ENCODE data around the gene CRMP1.

The CRMP1 gene

DNA sequence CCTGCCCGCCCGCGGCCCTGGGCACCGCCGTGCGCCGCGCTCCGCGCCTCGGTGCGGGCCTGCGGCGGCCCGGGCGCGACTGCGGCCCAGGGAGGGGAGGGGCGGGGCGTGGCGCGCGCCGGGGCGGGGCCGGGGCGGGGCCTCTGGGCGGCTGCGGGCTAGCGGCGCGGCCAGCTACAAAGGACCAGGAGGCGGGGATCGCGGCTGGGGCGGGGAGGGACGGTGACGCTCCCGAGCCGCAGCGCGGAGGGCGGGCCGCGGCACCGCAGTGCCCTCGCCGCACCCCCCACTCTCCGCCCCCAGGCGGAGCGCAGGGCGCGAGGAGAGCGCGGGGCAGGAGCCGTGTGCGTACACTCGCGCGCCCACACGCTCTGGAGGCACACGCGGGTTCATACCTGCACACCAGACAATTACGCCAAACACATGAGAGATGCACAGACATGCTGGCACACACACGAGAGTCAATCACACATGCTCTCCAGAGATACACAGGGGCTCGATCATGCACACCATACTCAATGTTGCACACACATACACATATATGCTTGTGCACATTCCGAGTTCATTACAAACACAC, at the start of gene CRMP1:
Gene CRMP1 (minus strand): TSS at position 83 of the 577 bp plus-strand sequence. CDS start 117 bp downstream, outside the sequence.
- DNase-seq, result no peak

DNA sequence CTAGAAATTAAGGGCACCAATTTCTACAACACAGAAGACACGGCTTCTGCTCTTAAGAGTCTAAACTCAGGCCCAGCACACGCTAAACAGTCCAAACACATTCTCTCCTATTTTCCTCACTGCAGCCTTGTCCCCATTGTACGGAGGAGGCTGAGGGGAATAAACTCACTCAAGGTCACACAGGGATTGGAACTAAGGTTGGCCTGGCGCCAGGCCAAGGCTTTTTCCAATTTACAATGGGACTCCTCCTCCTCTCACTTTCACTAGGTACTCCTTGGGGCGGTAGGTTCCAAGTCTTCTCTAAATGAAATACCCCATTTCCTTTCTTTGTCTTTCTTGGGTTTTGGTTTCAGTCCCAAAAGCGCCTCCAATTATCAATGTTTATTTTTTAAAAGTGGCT, 48.7 kb upstream of the CRMP1 start:
- DNase-seq, result no peak

DNA sequence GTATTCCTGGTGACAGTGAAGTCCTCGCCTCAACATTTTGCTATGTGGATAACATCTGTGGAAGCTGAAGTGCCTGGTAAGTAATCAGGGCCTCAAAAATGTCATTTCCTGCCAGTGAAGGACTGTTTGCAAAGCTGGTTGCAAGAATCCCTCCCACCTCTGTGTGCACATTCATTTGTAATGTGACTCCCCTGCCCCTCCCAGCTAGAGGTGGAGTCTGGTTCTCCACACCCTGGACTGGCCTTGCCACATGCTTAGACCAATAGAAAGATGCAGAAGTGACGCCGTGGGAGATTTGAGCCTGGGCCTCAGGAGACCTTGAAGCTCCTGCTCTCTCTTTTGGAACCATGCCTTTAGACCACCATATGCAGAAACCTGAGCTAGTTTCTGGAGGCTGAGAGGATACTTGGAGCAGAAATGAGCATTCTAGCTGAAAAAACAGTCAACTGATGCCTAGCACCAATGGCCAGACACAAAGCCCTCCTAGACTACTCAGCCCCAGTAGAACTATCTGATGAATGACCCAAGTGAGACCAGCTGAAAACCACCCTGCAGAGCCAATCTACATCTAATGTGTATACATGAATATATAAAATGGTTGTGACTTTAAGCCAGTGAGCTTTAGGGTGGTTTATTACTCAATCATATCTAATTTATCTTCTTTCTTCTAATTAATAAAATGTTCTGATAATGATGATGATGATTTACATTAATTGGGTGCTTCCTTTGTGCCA, 47.8 kb upstream of the CRMP1 start:
- no peak for DNase-seq

DNA sequence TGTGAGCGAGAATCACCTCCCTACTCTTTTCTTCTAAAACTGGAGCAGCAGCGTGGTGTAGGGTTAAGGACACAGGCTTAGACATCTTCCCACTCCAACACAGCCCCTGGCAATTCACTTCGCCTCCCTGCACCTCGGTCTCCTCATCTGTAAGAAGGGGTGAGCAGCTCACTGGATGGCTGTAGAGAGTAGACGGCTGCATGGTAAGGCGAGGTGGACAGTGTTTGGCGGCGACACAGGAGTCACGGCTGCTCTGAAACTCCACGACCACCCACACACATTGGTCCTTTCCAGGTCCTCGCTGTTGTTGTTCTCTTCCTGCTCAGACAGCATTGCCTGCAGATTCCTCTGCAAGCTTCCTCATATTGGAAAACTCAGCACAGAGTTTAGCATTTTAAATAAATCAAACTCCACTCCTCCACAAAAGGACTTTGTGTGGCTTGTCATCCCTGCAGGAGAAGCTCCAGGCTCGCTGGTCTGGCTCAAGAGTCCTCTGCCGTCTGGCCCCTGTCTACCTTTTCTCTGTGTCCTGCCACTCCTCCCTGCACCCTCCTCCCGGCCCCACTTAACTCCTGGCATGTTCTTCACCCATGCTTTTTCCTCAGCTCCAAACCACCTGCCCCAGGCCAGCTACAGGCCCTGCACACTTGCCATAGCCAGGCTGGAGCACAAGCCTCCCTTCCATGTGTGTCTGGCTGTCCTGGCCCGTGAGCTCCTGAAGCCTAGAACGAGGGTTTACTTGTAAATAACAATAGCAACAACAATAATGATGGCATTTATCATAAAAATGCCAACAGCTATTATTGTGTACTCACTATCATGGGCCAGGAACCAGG, 41.3 kb upstream of the CRMP1 start:
- DNase-seq, result no peak

DNA sequence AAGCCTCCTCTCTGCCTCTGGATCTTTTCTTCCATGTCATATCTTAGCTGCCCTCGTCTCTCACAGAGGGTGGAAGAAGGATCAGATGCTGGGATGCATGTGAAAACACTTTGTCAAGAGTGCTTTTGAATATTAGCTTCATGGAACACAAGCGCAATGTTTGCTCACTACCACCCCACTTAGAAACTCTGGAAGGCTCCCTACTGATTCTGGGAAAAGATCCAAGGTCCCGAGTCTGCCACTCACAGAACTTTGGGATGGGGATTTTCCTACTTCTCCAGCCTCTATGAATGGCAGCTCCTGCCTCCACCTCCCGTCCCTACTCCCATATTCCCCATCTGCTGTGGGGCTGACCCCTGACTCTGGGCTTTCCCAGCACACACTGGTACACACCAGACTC, 40.2 kb upstream of the CRMP1 start:
- DNase-seq, result no peak

DNA sequence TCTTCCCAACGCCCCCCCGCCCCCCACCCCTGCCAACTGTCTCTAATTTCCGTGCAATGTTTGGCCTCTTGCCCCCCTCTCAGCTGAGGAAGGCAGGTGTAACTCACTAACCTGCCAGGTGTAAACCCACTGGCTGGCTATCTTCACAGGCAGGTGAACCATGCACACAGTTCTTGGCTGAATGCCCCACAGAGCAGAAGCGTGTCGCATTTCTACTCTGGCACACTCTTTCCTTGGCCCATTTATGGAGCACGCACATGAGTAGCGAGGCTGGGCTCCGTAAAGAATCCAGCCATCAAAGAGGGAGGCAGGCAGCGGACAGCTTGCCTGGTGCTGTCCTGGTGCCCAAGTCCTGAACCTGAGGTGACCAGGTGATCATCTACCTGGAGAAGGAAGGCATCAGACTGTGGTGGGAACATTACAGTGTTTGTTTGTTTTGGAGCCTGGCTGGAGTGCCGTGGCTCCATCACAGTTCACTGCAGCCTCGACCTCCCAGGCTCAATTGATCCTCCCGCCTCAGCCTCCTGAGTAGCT, 39.2 kb upstream of the CRMP1 start:
- no peak for DNase-seq

DNA sequence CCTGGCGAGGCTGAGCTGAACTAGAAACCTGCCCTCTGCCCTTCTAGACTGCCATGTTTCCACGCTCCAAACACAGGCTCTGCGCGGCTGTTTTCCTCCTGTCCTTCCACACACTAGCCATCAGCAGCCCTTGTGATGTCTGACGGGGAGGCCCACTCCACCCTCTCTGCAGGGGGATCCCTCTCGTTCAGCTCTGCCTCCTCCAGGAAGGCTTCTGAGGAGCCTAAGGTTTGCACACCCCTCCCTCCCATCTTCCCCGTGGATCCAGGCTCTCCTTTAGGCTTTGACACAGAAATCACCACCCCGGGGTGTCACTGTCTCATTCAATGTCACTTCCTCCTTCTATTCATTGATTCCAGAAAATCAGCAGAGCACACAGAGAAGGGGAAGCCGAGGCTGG, 38.6 kb upstream of the CRMP1 start:
- DNase-seq, result no peak

DNA sequence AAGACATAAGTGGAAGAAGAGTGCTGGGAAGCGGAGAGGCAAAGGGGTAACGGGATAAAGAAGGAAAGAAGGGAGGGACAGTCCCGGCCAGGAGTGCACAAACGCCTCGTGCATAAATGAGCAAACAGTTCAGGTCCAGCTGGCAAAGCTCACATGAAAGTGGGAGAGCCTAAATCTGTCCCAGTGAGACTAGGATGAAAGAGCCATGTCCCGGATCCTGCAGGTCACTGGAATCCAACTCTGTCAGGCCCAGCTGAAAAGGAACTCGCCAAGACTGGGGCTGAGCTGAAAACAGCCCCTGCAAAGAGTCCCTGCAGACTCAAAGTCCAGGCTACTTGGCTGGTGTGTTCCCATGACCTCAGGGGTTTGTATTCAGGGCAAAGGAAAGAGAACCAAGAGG, 38.0 kb upstream of the CRMP1 start:
- no peak for DNase-seq

DNA sequence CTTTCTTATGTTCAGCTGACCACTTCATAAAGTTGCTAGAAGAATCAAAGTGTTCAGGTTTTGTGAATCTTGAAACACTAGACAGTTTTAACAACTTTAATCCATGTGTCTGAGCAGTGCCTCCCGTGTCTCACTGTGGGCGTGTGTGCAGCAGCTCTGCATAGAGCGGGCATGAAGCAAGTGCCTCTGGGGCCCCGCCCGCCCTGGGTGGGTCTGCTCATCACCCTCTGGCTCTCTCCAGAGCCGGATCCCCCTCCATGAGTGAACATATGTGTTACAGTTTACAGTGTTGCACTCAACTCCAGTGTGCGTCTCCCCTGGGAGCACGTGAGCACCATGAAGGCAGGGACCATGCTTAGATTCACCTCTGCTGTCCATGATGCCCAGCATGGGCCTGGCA, 37.6 kb upstream of the CRMP1 start:
- no peak for DNase-seq

DNA sequence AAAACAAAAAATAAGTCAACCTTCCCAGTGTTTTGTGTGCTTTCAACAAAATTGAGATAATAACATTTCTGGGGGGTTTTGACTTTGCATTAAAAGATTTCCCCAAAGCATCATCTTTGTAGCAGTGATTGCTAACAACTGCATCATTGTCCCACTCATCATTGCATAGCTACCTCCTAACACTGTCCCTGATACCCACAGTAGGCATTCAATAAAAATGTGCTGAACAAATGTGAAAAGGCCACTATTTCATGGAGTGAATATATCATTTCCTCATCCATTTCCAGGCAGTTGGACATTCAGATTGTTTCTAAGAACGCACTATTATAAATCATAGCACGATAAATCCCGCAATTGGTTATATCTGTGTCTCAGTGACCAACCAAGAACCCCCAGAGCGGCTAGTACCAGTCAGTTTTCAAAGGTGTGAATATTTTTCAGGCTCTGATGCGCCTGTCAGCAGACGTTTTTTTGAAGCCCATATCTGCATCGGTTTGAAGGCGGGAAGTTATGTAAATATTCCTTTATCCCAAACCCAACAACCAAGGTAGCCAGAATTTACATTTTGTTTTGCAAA, 36.0 kb upstream of the CRMP1 start:
- DNase-seq, result no peak

DNA sequence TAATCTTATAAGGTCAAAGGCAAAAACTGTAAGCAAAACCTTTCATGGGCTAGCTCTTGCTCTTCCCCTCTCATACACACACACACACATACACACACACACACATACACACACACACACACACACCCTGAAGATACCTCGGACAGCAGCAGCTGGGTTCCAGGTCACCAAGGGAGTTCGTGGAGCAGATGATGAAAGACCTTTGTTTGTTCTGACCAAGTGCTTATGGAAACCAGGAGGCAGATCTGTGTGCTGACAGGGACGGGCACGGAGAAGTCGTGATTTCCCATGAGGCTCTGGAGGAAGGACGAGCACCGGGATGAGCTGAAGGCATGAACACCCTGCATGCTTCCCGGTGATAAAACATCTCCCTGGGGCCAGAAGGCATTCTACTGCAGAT, 35.4 kb upstream of the CRMP1 start:
- no peak for DNase-seq

DNA sequence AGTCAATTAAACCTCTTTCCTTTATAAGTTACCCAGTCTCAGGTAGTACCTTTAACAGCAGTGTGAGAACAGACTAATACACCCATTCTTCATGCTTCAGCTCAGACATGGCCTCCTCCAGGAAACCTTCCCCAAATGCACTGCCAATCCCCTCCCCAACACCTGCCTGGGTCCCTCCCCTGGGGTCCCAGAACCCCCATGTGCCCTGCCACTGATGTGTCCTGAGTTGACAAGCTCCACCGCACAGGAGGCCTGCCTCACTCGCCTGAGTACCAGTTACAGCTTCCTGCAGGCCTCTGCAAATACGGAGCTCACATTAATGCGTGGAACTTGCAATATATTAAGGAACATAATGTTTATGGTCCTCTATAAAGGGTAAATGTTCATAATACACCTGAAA, 34.9 kb upstream of the CRMP1 start:
- no peak for DNase-seq

DNA sequence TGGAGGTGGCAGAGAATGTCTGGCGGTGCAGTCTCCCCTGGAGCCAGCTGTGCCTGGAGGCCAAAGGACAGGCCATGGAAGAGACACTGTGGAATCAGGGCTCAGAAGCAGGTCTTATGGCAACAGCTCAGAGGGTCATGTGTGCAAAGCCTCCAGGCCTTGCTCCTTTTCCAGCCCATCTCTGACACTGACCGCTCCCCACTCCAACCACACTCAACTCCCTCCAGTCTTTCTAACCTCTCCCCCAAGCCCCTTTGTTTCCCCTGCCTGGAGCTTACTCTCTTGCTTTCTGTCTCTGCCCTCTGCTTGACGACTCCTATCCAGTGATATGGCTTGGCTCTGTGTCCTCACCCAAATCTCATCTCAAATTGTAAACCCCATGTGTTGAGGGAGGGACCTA, 34.2 kb upstream of the CRMP1 start:
- no peak for DNase-seq

DNA sequence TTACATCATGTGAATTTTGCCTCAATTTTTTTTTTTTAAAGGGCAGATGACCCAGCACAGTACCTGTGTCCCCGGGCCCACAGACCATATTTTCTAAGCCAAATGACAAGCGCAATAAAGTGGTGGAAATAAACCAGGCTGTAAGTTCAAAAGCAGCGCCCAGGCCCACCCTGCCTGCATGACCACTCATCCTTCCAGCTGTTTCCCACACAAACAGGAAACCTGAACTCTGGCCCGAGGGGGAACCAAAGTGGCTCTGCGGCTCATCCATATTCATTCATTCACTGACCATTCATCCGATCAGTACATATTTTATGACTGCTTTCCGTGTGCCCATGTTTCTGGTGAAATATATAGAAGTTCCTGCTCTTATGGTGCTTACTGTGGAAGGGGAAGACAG, 33.7 kb upstream of the CRMP1 start:
- no peak for DNase-seq

DNA sequence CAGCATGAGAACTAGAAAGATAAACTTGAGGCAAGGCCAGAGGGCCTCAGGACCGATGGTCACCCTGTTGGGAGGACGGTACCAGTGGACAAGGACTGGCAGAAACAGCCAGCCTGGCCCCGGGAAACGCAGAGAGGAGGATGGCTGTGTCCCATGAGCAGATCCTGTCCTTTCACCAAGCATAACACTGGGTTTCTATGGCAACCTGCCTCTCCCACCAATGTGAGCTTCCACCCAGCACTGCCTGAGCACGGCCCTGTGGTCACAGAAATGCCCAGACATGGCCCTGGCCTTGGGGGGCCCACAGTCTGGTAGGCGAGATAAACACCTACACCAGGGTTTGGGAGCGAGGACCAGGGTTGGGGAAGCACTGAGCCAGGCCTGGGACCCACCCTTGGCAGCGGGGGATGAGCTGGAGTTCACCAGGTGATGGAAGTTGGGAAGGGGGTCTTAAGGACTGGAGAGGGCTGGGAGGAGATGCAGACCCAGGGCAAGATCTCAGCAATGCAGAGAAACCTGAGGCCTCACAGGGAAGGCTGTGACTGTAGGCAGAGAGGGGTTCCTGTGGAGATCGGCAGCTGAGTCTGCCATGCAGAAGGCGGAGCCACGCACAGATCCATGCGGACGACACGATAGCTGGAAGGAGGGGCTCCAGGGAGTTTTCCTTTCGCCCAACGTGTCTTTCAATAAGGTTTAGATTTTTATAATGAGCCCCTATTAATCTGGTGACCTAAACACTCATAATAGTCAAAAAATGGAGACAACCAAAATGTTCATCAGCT, 32.7 kb upstream of the CRMP1 start:
- no peak for DNase-seq

DNA sequence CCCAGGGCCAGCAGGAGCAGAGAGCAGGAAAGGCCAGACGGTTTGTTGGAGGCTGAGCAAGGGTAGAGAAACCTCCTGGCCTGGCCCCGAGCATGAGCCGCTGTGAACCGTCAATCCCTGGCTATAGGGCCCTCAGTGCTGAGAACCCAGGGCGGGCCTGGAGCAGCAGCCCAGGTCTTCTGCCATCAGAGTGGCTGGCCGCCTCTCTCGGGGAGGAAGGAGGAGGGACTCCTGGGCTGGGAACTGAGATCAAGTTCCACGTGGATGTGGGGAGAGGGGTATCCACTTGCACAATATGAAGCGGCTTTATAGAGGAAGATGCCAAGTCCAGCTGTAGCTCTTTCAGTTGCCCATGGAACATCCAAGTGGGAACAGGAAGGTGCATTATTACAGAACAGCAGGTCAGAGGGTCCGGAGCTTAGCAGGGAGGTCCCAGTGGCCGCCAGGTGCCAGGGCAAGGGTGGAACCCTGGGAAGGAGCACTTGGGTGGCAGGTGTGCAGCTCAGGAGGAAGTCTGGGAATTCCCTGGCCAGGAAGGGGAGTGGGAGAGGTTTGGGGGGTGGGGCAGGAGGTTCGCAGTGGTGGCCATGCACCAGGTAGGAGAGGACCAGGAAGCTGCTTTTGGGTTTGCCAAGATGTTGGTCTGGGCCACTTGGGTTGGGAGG, 31.7 kb upstream of the CRMP1 start:
- DNase-seq, result no peak

DNA sequence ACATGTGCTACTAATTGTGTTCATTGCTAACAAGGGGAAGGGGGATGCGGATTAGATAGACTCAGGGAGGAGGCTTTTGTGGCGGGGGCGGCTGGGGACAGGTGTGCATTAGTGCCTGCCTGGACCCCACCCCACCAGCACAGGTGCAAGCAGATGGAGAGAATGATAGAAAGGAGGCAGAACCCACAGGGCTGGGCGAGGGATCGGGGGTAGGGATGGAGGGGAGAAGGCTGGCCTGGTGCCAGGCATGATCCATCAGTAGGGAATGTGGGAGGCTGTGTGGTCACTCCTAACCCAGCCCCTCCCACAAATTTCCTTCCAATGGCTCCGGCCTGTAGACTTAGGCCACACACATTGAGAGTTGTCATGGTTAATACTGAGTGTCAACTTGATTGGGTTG, 30.5 kb upstream of the CRMP1 start:
- no peak for DNase-seq

DNA sequence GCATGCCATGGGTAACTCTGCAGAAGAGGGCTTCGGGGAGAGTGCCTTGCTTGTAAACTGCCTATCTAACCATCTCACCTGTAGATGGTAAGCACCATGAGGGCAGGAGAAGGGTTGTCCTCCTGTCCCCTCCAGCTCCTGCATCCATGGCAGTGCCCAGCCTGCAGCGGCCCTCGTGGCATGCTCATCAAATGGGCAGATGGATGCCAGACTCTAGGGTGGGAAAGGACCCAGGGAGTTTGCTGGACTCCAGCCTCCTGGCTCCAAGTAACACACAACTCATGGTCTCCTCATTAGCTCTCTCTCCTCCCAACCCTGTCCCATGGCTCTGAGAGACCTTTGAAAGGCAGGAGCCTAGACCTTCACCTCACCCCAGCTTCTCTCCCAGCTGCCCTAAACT, 29.7 kb upstream of the CRMP1 start:
- no peak for DNase-seq

DNA sequence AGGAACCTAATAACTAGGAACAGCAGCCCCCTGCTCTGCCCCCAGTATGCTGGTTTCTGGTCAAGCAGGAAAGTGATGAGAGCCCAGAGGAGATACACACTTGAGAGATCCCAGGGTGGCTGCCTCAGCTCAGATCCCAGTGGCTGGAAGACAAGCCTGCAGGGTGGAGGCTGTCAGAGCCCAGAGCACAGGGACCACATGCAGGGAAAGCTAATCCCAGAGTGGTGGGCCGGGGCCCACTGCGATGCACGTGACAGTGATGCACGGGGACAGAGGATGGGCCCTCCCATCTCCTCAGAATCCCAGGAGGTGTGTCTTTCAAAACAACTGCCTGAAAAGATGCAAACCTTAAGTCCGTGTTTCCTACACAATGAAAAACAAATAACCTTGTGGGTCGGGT, 29.1 kb upstream of the CRMP1 start:
- no peak for DNase-seq

DNA sequence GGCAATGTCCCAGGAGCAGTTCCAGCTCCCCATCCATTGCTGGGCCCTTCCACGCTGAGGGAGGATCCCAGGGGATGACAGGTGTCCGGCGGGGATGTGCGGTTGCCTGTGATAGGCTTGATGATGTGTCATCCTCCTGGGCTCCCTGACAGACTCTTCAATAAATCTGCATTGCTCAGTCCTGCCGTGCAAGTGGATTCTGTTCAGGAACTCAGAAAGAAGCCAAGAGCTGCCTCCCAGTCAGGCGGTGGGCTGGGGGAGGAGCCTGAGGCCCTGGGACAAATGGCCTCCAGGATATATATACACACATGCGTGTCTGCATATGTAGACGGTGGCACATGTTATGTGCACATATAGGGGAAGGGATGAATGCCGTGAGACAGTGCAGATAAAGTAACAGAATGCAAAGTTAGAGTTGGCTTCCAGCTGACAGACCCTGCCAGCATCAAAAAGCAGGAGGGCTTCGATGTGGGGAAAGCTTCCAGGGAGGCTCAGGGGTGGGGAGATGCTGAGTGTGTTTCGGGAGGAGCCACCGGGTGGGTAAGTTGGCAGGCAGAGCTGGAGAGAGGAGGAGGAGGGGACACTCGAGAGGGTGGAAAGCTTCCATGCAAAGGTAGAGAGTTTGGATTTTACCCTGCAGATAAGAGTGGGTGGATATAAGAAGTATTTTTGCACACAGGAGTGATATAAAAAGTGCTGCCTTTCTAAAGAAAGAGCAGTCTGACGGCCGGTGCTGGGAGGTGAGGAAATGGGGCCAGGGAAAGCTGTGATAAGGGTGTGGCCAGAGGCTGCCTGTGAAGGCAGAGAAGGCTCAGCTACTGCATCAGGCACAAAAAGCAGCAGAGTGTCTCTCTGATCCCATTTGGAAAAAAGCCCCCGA, 28.5 kb upstream of the CRMP1 start:
- DNase-seq, result no peak

DNA sequence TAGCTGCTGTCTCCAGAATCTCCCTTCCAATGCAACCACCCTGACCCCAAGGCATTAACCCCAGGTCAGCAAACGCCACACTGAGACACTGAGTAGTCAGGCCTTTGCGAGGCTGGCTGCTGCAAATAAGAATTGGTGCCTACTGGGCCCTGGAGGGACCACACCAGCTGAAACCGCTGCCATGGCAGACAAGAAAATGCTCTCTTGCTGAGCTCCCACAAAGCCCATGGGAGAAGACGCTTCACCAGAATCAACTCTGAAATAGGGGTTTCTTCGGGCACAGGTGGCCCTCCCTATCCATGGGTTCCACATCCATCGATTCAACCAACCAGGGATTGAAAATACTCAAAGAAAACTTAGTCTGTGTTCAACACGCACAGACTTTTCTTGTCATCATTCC, 26.7 kb upstream of the CRMP1 start:
- no peak for DNase-seq
